OCI-LY7 (cell line): ENCODE data around the gene MRPL42. TPM values are rescaled to one million over a fixed set of nuclear protein-coding genes. Genes with fewer than 3 reads are reported as not detected.

Experiments
- BruUV-seq: library from RNA; stranded (reverse); fragments of 400-500 nt; replicated peaks from 2 replicates; lab custom pipeline; 2021; lab: Mats Ljungman, UMichigan
- CTCF ChIA-PET: fragments of 300-600 bp; sonication (Branson Sonifier 250); formaldehyde crosslinking; loops from one replicate; lab custom pipeline; 2022; ENCODE audit warnings: antibody characterized with exemption; ENCODE audit not compliant: unreplicated experiment; lab: Charles Lee
- POLR2A ChIA-PET: fragments of 300-600 bp; sonication (Branson Sonifier 250); formaldehyde crosslinking; loops from one replicate; lab custom pipeline; 2022; ENCODE audit warnings: antibody characterized with exemption; lab: Charles Lee
- DNase-seq: peaks from one replicate; pipeline ENCODE4 v3.0.0-alpha.2; 2015; ENCODE audit warnings: low spot score
- H2AFZ ChIP-seq: fragments of 200-600 bp; sonication (generic), shearing (Covaris generic); 2 replicates; pipeline ENCODE4 v1.6.1; 2014; ENCODE audit warnings: mild to moderate bottlenecking, antibody characterized with exemption, low read length, moderate library complexity
- H3K27ac ChIP-seq: fragments of 200-600 bp; sonication (generic); 2 replicates; pipeline ENCODE4 v1.5.1; 2014; ENCODE audit warnings: mixed run types, low read depth, mild to moderate bottlenecking, moderate library complexity, low read length, inconsistent platforms; ENCODE audit not compliant: poor library complexity, severe bottlenecking
- H3K36me3 ChIP-seq: fragments of 200-600 bp; sonication (generic); 2 replicates; pipeline ENCODE4 v1.6.1; 2014; ENCODE audit warnings: mild to moderate bottlenecking, antibody characterized with exemption, low read length, moderate library complexity, mixed read lengths; ENCODE audit not compliant: insufficient read depth
- H3K4me1 ChIP-seq: fragments of 200-600 bp; sonication (generic); 2 replicates; pipeline ENCODE4 v1.5.1; 2014; ENCODE audit warnings: mild to moderate bottlenecking, low read length; ENCODE audit not compliant: insufficient read depth, poor library complexity, severe bottlenecking
- H3K4me2 ChIP-seq: fragments of 200-600 bp; sonication (generic); 2 replicates; pipeline ENCODE4 v1.6.1; 2014; ENCODE audit warnings: mild to moderate bottlenecking, low read length
- H3K4me3 ChIP-seq: fragments of 200-600 bp; sonication (generic); 2 replicates; pipeline ENCODE4 v1.5.1; 2014; ENCODE audit warnings: mild to moderate bottlenecking, low read depth, low read length; ENCODE audit not compliant: poor library complexity, severe bottlenecking
- H3K79me2 ChIP-seq: fragments of 200-600 bp; sonication (generic); 2 replicates; pipeline ENCODE4 v1.6.1; 2016; ENCODE audit warnings: low read depth, mild to moderate bottlenecking, low read length, moderate library complexity, mixed read lengths; ENCODE audit not compliant: insufficient read depth
- H3K9me2 ChIP-seq: fragments of 200-600 bp; sonication (generic); 2 replicates; pipeline ENCODE4 v1.6.1; 2016; ENCODE audit warnings: mild to moderate bottlenecking, low read length, mixed read lengths; ENCODE audit not compliant: insufficient read depth
- H3K9me3 ChIP-seq: fragments of 200-600 bp; sonication (generic); 2 replicates; pipeline ENCODE4 v1.6.1; 2014; ENCODE audit warnings: mild to moderate bottlenecking, mixed run types, low read length, mixed read lengths
- H4K20me1 ChIP-seq: fragments of 200-600 bp; sonication (generic); 2 replicates; pipeline ENCODE4 v1.6.1; 2014; ENCODE audit warnings: mild to moderate bottlenecking, antibody characterized with exemption, low read length, moderate library complexity, mixed read lengths; ENCODE audit not compliant: insufficient read depth
- EZH2phosphoT487 ChIP-seq: fragments of 200-600 bp; sonication (generic); IDR thresholded peaks from 2 replicates; pipeline ENCODE4 v1.6.1; 2018; ENCODE audit warnings: low read depth, borderline replicate concordance, mild to moderate bottlenecking, mixed run types, antibody characterized with exemption, low read length, moderate library complexity, mixed read lengths
- intact Hi-C: fragments of 100-400 bp; cut with micrococcal nuclease; formaldehyde crosslinking; loops from one replicate; pipeline ENCODE4 v1.10.0; 2022; ENCODE audit not compliant: unreplicated experiment
- total RNA-seq, 2 experiments: library from RNA; depleted of rRNA in 1 of 2; stranded (reverse); fragments of >200 nt in 1 of 2; shearing (Covaris generic) in 1 of 2; gene quantifications; 2 replicates each; pipeline ENCODE4 v1.2.3, GENCODE V29; 2014 to 2022
- TF ChIP-seq, protein P1 (sequence below): fragments of 200-600 bp; sonication (generic); conservative IDR thresholded peaks from 2 replicates; pipeline ENCODE4 v1.5.1; 2014; ENCODE audit warnings: mild to moderate bottlenecking, antibody characterized with exemption, low read length, moderate library complexity, mixed read lengths

Gene MRPL42
- total RNA-seq, 2 experiments from 2014 or later, result 51.3 to 61.6 TPM

GRCh38 chr12:93441617-93442410 lies 25.5 kb upstream of the MRPL42 start, which contains the start of gene UBE2N:
Gene UBE2N, minus strand, starts transcription at chr12:93441947. Its CDS starts 63 bp downstream, at chr12:93441884.
- CTCF ChIA-PET, result no interaction called here
- no peaks in the 10 kb centered on the region for H3K9me3 ChIP-seq
- peak; percentile 95 for DNase-seq
- intact Hi-C loops, result loop anchor here (1.0 to 10.0 kb wide), 4 partner anchors 25 to 975 kb away; partner anchors contain the start of genes CRADD, EEA1 and MRPL42
- H2AFZ ChIP-seq, result peak within 1 kb of the TSS; percentile 73; the same call in 1 of the 2 replicates
- H4K20me1 ChIP-seq, result peaks cover 41% of the 10 kb centered on the region
- H3K27ac ChIP-seq, result peak within 1 kb of the TSS; percentile 77
- no peak for TF ChIP-seq EZH2phosphoT487
- TF ChIP-seq, protein P1, sequence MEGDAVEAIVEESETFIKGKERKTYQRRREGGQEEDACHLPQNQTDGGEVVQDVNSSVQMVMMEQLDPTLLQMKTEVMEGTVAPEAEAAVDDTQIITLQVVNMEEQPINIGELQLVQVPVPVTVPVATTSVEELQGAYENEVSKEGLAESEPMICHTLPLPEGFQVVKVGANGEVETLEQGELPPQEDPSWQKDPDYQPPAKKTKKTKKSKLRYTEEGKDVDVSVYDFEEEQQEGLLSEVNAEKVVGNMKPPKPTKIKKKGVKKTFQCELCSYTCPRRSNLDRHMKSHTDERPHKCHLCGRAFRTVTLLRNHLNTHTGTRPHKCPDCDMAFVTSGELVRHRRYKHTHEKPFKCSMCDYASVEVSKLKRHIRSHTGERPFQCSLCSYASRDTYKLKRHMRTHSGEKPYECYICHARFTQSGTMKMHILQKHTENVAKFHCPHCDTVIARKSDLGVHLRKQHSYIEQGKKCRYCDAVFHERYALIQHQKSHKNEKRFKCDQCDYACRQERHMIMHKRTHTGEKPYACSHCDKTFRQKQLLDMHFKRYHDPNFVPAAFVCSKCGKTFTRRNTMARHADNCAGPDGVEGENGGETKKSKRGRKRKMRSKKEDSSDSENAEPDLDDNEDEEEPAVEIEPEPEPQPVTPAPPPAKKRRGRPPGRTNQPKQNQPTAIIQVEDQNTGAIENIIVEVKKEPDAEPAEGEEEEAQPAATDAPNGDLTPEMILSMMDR, result no peak
- H3K4me1 ChIP-seq, result peaks cover 46% of the 10 kb centered on the region
- POLR2A ChIA-PET, result interaction anchor here (0.5 to 1.6 kb wide), 11 partner anchors 14 to 941 kb away, joined by 3 to 7 read pairs (median 4); partner anchors contain the start of gene MRPL42
- H3K79me2 ChIP-seq, result peaks cover 63% of the 10 kb centered on the region
- peak within 1 kb of the TSS; percentile 97 for H3K4me2 ChIP-seq
- H3K36me3 ChIP-seq, result peaks cover 3% of the 10 kb centered on the region; the same call in 1 of the 2 replicates
- H3K9me2 ChIP-seq, result no peaks in the 10 kb centered on the region
- H3K4me3 ChIP-seq, result peak within 1 kb of the TSS; percentile 98
- no TSS peak for BruUV-seq

- Histone ChIP-seq H3K4me2 (peak overlapping the region; percentile 79), H3K4me3 (peak overlapping the region; percentile 98), H3K27ac (peak overlapping the region; percentile 77), H4K20me1 (peaks cover 34% of the 10 kb centered on the region), H3K36me3 (peaks cover 3% of the 10 kb centered on the region; the same call in 1 of the 2 replicates), H2AFZ (peak overlapping the region; percentile 73; the same call in 1 of the 2 replicates), H3K4me1 (peaks cover 37% of the 10 kb centered on the region), H3K9me3 (no peaks in the 10 kb centered on the region), H3K9me2 (no peaks in the 10 kb centered on the region), H3K79me2 (peaks cover 54% of the 10 kb centered on the region)
- TF ChIP-seq, protein P1, result no peak
- TF ChIP-seq EZH2phosphoT487, result no peak
- BruUV-seq, result TSS peak; percentile 92
- DNase-seq, result no peak
- ChIA-PET CTCF (no interaction called here), POLR2A (interaction anchor here (0.5 to 1.6 kb wide), 10 partner anchors 15 to 942 kb away, joined by 3 to 7 read pairs (median 4); partner anchors contain the start of gene MRPL42)
- intact Hi-C loops, result loop anchor here (1.0 to 10.0 kb wide), 4 partner anchors 25 to 975 kb away; partner anchors contain the start of genes CRADD, EEA1 and MRPL42
These were observed 24.6 kb upstream of the MRPL42 start for GRCh38 chr12:93442411-93443340.
